ENCODE measurements around the gene HIVEP2.

DNA sequence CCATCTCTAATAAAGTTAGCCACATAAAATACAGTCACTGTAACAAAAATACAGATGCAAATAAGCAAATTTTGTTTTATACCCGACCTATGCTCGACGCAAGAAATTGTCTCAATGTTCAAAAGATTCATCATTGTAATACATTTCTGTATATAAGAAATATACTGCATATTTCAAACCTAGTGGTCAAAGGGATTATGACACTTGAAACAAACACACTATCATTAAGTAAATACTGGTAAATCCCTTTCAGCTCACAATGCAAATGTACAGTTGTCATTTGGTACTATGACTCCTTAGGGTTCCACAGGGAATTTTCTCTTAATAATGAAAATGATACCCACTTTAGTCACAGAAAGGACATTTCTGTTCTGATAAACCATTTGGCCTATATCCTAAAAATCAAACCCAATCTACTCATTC, 2.2 kb downstream of the HIVEP2 start:
- 0 out of 2 replicates have a peak, but pooled peaks have one; percentile 15 for TF ChIP-seq TCF7L2 (IDR thresholded peaks at IDR 0.05; ENCODE audit: low read depth, low read length)
- TF ChIP-seq POLR2AphosphoS5 (IDR thresholded peaks at IDR 0.05; ENCODE audit: low read depth, low read length), result no peak
- TF ChIP-seq, protein P1, sequence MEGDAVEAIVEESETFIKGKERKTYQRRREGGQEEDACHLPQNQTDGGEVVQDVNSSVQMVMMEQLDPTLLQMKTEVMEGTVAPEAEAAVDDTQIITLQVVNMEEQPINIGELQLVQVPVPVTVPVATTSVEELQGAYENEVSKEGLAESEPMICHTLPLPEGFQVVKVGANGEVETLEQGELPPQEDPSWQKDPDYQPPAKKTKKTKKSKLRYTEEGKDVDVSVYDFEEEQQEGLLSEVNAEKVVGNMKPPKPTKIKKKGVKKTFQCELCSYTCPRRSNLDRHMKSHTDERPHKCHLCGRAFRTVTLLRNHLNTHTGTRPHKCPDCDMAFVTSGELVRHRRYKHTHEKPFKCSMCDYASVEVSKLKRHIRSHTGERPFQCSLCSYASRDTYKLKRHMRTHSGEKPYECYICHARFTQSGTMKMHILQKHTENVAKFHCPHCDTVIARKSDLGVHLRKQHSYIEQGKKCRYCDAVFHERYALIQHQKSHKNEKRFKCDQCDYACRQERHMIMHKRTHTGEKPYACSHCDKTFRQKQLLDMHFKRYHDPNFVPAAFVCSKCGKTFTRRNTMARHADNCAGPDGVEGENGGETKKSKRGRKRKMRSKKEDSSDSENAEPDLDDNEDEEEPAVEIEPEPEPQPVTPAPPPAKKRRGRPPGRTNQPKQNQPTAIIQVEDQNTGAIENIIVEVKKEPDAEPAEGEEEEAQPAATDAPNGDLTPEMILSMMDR (IDR thresholded peaks at IDR 0.05), result peak; percentile 49; the same call in 1 of the 2 replicates
- TF ChIP-seq, protein P2, sequence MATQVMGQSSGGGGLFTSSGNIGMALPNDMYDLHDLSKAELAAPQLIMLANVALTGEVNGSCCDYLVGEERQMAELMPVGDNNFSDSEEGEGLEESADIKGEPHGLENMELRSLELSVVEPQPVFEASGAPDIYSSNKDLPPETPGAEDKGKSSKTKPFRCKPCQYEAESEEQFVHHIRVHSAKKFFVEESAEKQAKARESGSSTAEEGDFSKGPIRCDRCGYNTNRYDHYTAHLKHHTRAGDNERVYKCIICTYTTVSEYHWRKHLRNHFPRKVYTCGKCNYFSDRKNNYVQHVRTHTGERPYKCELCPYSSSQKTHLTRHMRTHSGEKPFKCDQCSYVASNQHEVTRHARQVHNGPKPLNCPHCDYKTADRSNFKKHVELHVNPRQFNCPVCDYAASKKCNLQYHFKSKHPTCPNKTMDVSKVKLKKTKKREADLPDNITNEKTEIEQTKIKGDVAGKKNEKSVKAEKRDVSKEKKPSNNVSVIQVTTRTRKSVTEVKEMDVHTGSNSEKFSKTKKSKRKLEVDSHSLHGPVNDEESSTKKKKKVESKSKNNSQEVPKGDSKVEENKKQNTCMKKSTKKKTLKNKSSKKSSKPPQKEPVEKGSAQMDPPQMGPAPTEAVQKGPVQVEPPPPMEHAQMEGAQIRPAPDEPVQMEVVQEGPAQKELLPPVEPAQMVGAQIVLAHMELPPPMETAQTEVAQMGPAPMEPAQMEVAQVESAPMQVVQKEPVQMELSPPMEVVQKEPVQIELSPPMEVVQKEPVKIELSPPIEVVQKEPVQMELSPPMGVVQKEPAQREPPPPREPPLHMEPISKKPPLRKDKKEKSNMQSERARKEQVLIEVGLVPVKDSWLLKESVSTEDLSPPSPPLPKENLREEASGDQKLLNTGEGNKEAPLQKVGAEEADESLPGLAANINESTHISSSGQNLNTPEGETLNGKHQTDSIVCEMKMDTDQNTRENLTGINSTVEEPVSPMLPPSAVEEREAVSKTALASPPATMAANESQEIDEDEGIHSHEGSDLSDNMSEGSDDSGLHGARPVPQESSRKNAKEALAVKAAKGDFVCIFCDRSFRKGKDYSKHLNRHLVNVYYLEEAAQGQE (IDR thresholded peaks at IDR 0.05; ENCODE audit: insufficient read depth in 1 of 2, low read depth in 2 of 2, low read length in 1 of 2), result no peak

Data from Panc1 (cell line).